HG03442 (cell line): ENCODE data around the gene ST6GALNAC5.

Experiments
- ATAC-seq: cut with Tn5 transposase; IDR thresholded peaks from one replicate; pipeline ENCODE4 v1.9.1; 2021; ENCODE audit warnings: mild to moderate bottlenecking, moderate library complexity; ENCODE audit not compliant: unreplicated experiment

Gene ST6GALNAC5

DNA sequence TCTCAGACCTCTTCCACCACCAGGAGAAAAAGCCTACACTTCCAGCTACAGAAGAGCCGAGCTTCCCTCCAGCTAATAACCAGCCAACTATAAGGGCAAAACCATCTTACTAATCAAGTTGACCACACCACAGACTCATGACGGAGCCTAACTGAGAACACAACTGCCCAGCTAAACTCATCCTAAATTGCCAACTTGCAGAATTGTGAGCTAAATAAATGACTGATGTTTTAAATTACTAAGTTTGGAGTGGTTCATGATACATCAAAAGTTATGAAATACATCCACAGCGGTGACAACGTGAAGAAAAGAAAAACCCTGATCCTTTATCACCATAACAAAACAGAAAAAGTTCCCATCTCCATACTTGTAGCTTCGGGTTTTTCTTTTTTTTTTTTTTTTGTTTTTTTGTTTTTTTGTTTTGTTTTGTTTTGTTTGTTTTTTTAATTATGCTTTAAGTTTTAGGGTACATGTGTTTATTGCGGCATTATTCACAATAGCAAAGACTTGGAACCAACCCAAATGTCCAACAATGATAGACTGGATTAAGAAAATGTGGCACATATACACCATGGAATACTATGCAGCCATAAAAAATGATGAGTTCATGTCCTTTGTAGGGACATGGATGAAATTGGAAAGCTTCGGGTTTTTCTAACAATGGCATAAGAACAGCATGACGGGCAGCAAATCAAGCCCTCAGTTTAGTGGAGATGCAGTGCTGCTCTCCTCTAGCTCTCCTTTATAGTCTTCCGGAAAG is 229.4 kb downstream of the ST6GALNAC5 start:
- ATAC-seq, result no peak

DNA sequence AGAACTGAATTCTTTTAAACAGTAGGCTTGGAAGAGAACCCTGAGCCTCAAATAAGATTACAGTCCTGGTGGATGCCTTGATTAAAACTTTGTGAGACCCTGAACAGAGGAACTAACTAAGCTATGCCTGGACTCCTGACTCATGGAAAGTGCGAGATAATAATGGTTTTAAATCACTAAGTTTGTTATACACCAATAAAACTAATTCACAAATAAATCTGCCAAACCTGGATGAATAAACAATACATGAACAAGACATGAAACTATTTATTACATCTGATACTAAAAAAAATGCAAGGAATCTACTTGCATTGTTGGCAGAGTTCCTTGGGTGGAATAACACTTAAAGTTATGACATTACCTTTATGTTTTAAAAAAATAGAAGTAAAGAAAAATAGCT is 233.6 kb downstream of the ST6GALNAC5 start:
- ATAC-seq, result no peak

DNA sequence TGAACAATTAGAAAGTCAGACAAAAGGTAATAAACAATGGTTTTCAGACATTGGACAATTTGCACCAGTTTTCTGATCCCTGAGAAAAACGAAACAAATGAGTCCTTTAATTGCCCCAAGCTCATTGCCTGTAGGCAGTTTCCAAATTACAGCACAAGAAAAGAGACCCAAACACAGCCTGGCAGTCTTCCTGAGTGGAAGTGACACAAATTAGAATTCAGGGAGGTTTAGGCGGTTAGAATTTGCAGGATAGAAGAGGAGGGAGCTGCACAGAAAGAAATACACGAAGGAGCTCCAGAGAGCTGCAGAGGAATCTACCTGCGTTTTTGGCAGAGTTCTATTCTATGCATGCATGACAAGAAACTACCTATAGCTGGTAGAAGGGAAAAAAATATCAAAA is 236.2 kb downstream of the ST6GALNAC5 start:
- no peak for ATAC-seq

DNA sequence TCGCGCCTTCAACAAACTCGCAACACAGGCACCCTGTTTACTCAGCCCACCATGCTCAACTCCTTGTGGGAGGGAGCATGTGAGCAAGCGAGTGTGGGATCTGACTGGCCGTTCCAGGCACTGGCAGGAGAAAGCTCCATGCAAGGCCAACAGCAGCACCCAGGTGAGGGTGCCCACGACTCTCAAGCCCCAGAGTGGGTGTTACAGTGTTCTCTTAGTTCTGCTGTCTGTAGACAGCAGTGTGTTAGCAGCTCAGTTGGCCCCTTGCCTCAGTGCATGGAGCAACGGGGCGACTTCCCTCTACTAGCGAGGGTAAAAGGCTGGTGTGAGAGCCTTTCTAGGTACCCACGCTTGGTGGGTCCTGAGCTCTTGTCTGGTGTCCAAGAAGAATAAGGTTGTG is 237.4 kb downstream of the ST6GALNAC5 start:
- no peak for ATAC-seq
